Pancreas (tissue), 10 donors: Measurements from ENCODE around the gene ELN. TPM values are rescaled to one million over a fixed set of nuclear protein-coding genes. Genes with fewer than 3 reads are reported as not detected.

ENCODE experiments used
- ATAC-seq, 4 donors: fragments of 200-7000 bp; cut with Tn5 transposase; one replicate each; pipeline versions ENCODE4 v1.8.0 to v1.9.1; 2020; ENCODE audit warnings: mild to moderate bottlenecking in 4 of 4, moderate library complexity in 4 of 4
- DNase-seq, 6 donors: peaks; one replicate each; pipeline ENCODE4 v3.0.0-alpha.2; 2020
- FAIRE-seq: peaks from 2 replicates; lab custom pipeline; 2012; peaks lifted over from hg19 to GRCh38; lab: Jason Lieb, UNC
- H3K27ac ChIP-seq, 4 donors: fragments of 200-600 bp; sonication (generic); 1 replicate in 3 of 4; 2 replicates in 1 of 4; pipeline versions ENCODE4 v1.5.0 to v1.8.0; 2020
- H3K27me3 ChIP-seq, 4 donors: fragments of 200-600 bp; one replicate each; pipeline ENCODE4 v1.8.0; 2021
- H3K36me3 ChIP-seq, 3 donors: fragments of 200-600 bp; sonication (generic) in 1 of 3; one replicate each; pipeline versions ENCODE4 v1.5.0 to v1.8.0; 2020 to 2021
- H3K4me1 ChIP-seq, 3 donors: fragments of 200-600 bp; one replicate each; pipeline ENCODE4 v1.8.0; 2021
- H3K4me3 ChIP-seq, 4 donors: fragments of 200-600 bp; sonication (generic) in 2 of 4; one replicate each; pipeline versions ENCODE4 v1.5.0 to v1.8.0; 2020 to 2021
- H3K9me3 ChIP-seq, 4 donors: fragments of 200-600 bp; one replicate each; pipeline ENCODE4 v1.8.0; 2021
- CTCF ChIP-seq, 4 donors: fragments of 200-600 bp; sonication (generic) in 3 of 4; IDR thresholded peaks; one replicate each; pipeline versions ENCODE4 v1.5.0 to v1.8.0; 2021; ENCODE audit warnings: antibody characterized with exemption in 4 of 4
- WGBS, 2 donors: extraction: QIAGEN DNeasy Blood & Tissue Kit; methylation state at CpG; one replicate each; pipeline ENCODE4 v1.1.7; 2013; 5-methylcytosine and 5-hydroxymethylcytosine counted together
- intact Hi-C, 3 donors: fragments of 100-400 bp; cut with DNase I; formaldehyde crosslinking; loops; one replicate each; pipeline versions ENCODE4 v1.11.1 to v1.14.2; 2022
- polyA plus RNA-seq, 2 donors: library from polyadenylated mRNA; stranded (reverse); fragments of 200-250 nt; gene quantifications; one replicate each; pipeline ENCODE4 v1.2.3, GENCODE V29; 2013
- total RNA-seq, 6 donors: library from RNA; stranded (reverse); fragmentation: NEBNext Ultra II Directional in 4 of 6; extraction: Animal tissue kit (Norgen Biotek cat#: 25700) in 4 of 6; gene quantifications; one replicate each; pipeline versions ENCODE4 v1.2.1 to v1.2.4, GENCODE V29; 2021 to 2023
- donor health status: healthy with polysubstance abuse.
- donor health status: DM: no; HTN: no; CAD: no; lungs with moderate emphysema.
- donor health status: DM: no; HTN: no; CAD: no.
- donor health status: control.
- donor health status: control.
- donor health status: Bipolar disorder and iron deficiency.
- donor health status: DM: yes; HTN: yes; CAD: no.
- donor health status: DM: no; HTN: no; CAD: no.
- donor health status: DM: no; HTN: no; CAD: no.
- donor health status: DM: yes; HTN: yes; CAD: no.

Gene ELN
- total and polyA plus RNA-seq, 8 donors: 36.8 to 118 (median 70.7) TPM

DNA sequence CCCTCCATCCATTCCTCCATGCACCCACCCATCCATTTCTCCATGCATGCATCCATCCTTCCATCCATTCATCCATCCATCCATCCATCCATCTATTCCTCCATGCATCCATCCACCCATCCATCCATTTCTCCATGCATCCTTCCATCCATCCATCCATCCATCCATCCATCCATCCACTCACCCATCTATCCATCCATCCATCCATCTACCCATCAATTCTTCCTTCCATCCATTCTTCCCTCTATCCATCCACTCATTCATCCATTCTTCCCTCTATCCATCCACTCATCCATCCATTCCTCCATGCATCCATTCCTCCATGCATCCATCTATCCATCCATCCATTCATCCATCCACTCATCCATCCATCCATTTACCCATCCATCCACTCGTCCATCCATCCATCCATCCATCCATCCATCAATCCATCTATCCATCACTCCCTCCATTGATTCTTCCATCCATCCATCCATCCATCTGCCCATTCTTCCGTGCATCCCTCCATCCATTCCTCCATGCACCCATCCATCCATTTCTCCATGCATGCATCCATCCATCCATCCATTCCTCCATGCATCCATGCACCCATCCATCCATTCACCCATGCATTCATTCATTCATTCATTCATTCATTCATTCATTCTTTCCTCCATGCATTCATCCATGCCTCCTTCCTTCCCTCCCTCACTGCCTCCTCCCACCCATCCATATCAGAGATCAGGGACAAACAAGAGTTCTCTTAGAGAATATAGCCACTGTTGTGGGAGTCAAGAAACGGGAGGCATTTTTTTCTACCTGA, 22.2 kb downstream of the ELN start:
- DNase-seq (no peak), FAIRE-seq (no peak), ATAC-seq (no peak)
- no peaks in the 10 kb centered on the region for H3K9me3 ChIP-seq
- H3K27me3 ChIP-seq: no peaks in the 10 kb centered on the region
- H3K36me3 ChIP-seq: peaks cover 0 to 22% (median 0%) of the 10 kb centered on the region in 3 donors
- no peak overlapping the region for H3K27ac ChIP-seq
- WGBS, 2 donors: 78 to 88% methylated on average over 3 of the region's 3 CpGs
- intact Hi-C loops: no loop called here
- no peak for TF ChIP-seq CTCF (IDR thresholded peaks at IDR 0.05)
- peaks cover 0 to 16% (median 3%) of the 10 kb centered on the region in 3 donors for H3K4me1 ChIP-seq
- H3K4me3 ChIP-seq: no peak overlapping the region

GRCh38 chr7:74051193-74051592, 23.2 kb downstream of the ELN start:
- peaks cover 0 to 22% (median 0%) of the 10 kb centered on the region in 3 donors for H3K36me3 ChIP-seq
- DNase-seq: peak in 2 of 6 donors; percentile 19 to 43
- no peaks in the 10 kb centered on the region for H3K27me3 ChIP-seq
- FAIRE-seq: no peak
- intact Hi-C loops: no loop called here
- no peak overlapping the region for H3K27ac ChIP-seq
- peaks cover 0 to 16% (median 3%) of the 10 kb centered on the region in 3 donors for H3K4me1 ChIP-seq
- no peak for TF ChIP-seq CTCF (IDR thresholded peaks at IDR 0.05)
- no peak overlapping the region for H3K4me3 ChIP-seq
- WGBS, 2 donors: 80 to 81% methylated on average over 10 of the region's 10 CpGs
- no peak for ATAC-seq
- no peaks in the 10 kb centered on the region for H3K9me3 ChIP-seq

- DNase-seq: peak in 5 of 6 donors; percentile 66 to 79 (median 70)
- Histone ChIP-seq H3K27ac (no peak overlapping the region), H3K36me3 (peaks cover 0 to 20% (median 0%) of the 10 kb centered on the region in 3 donors), H3K9me3 (no peaks in the 10 kb centered on the region), H3K4me3 (no peak overlapping the region), H3K27me3 (no peaks in the 10 kb centered on the region), H3K4me1 (peaks cover 0 to 16% (median 3%) of the 10 kb centered on the region in 3 donors)
- intact Hi-C loops: no loop called here
- TF ChIP-seq CTCF (IDR thresholded peaks at IDR 0.05): peak in 2 of 4 donors; percentile 13 to 38
- no peak for FAIRE-seq
- ATAC-seq: peak; percentile 35 to 77 (median 67)
- 43 to 49% methylated on average over 16 of the region's 16 CpGs for WGBS, 2 donors
Observed at GRCh38 chr7:74051629-74052410, 23.8 kb downstream of the ELN start.

- peaks cover 0 to 12% (median 0%) of the 10 kb centered on the region in 3 donors for H3K36me3 ChIP-seq
- no peaks in the 10 kb centered on the region for H3K9me3 ChIP-seq
- ATAC-seq (no peak), DNase-seq (no peak), FAIRE-seq (no peak)
- TF ChIP-seq CTCF (IDR thresholded peaks at IDR 0.05): no peak
- H3K27me3 ChIP-seq: no peaks in the 10 kb centered on the region
- no peak overlapping the region for H3K4me3 ChIP-seq
- 81 to 91% methylated on average over 1 of the region's 1 CpG for WGBS, 2 donors
- H3K27ac ChIP-seq: no peak overlapping the region
- intact Hi-C loops: no loop called here
- H3K4me1 ChIP-seq: peaks cover 0 to 16% (median 3%) of the 10 kb centered on the region in 3 donors
Observed at GRCh38 chr7:74052628-74053027, 24.7 kb downstream of the ELN start.
